Adrenal gland (tissue), 5 donors: Measurements from ENCODE around the gene CACNA1I.

ENCODE experiments used
- POLR2A ChIP-seq, 2 donors: fragments of 450-650 bp; IDR thresholded peaks; one replicate each; pipeline ENCODE4 v1.6.1; 2017; ENCODE audit warnings: antibody characterized with exemption in 2 of 2, mild to moderate bottlenecking in 2 of 2, moderate library complexity in 1 of 2
- TF ChIP-seq, protein P1 (sequence below), 6 experiments: fragments of 450-650 bp in 4 of 6; fragments of 200-600 bp in 2 of 6; sonication (generic) in 1 of 6; IDR thresholded peaks; 1 replicate in 5 of 6; 2 replicates in 1 of 6; pipeline versions ENCODE4 v1.5.1 to v1.8.0; 2016 to 2021; ENCODE audit warnings: antibody characterized with exemption in 6 of 6, mild to moderate bottlenecking in 2 of 6, moderate library complexity in 1 of 6
- donor health status: DM: no; HTN: no; CAD: no.

DNA sequence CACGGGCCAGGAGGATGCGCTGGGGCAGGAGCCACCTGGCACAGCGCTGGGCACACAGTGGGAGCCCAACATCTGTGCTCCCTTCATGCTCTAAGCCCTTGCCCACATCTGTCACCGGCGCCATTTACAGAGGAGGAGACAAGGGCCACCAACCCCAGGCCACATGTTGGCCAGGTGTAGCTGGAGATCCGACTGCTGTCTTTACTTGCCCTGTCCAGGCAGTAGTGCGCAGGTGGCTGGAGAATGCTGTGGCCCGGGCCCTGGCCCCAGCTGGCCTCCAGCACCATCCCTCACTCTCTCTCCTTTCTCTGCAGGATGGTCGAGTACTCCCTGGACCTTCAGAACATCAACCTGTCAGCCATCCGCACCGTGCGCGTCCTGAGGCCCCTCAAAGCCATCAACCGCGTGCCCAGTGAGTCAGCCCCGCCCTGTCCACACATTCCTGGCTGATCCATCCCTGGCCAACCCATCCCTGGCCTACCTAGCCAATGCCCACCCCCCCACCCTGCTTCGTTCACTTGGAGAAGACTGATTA is 48.5 kb downstream of the CACNA1I start:
- TF ChIP-seq, protein P1, sequence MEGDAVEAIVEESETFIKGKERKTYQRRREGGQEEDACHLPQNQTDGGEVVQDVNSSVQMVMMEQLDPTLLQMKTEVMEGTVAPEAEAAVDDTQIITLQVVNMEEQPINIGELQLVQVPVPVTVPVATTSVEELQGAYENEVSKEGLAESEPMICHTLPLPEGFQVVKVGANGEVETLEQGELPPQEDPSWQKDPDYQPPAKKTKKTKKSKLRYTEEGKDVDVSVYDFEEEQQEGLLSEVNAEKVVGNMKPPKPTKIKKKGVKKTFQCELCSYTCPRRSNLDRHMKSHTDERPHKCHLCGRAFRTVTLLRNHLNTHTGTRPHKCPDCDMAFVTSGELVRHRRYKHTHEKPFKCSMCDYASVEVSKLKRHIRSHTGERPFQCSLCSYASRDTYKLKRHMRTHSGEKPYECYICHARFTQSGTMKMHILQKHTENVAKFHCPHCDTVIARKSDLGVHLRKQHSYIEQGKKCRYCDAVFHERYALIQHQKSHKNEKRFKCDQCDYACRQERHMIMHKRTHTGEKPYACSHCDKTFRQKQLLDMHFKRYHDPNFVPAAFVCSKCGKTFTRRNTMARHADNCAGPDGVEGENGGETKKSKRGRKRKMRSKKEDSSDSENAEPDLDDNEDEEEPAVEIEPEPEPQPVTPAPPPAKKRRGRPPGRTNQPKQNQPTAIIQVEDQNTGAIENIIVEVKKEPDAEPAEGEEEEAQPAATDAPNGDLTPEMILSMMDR (IDR thresholded peaks at IDR 0.05), result no peak
- TF ChIP-seq POLR2A (IDR thresholded peaks at IDR 0.05), result no peak
